ENCODE data around the gene CERS2. TPM values are rescaled to one million over a fixed set of nuclear protein-coding genes. Genes with fewer than 3 reads are reported as not detected.
A peak's percentile ranks its signal among the peaks of the same experiment; 100 is the strongest.
"Not testable (repeated sequence)": the region's sequence is repeated elsewhere in the genome, so short reads cannot be mapped to it uniquely, and the experiment has no call there.

Gene CERS2
- total and polyA plus RNA-seq, 4 donors = 106 to 141 (median 136) TPM

DNA sequence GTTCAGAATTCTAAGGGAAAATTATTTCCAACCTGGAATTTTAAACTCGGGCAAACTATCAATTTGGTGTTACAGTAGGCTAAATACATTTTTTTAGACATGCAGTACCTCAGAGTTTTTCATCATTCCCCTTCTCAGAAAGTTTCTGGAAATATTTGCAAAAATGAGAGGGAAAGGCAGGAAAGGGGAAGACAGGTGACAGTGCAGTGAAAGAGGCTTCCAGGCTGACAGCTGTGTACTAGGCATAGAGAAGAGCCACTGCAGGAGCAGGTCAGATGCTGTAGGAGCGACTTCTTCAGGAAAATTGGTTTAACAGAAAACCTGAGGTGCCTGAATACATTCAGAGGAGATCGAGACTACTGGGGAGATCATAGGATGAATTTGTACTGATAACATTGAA lies 19.9 kb downstream of the CERS2 start:
- no peak for ATAC-seq (ENCODE audit: low FRiP score)
- DNase-seq = no peak
- Histone ChIP-seq H3K4me1 (ENCODE audit: control insufficient read depth in 1 of 2, insufficient read depth in 2 of 2, low read length in 2 of 2) (no peaks in the 10 kb centered on the region), H3K9me3 (ENCODE audit: control insufficient read depth, low read length) (no peaks in the 10 kb centered on the region), H3K27ac (ENCODE audit: low read depth in 1 of 2, low read length in 2 of 2) (no peak overlapping the region), H3K27me3 (ENCODE audit: control insufficient read depth in 1 of 2, insufficient read depth in 2 of 2, low read length in 1 of 2) (no peaks in the 10 kb centered on the region), H3K36me3 (ENCODE audit: control insufficient read depth in 1 of 2, insufficient read depth in 2 of 2, low read length in 1 of 2) (peaks cover 4 to 12% of the 10 kb centered on the region in 2 donors), H3K4me3 (ENCODE audit: low read length in 2 of 2) (no peak overlapping the region)
- intact Hi-C loops (cut with DNase I) = no loop called here
- 93% methylated on average over 3 of the region's 3 CpGs for WGBS, 2 donors

GRCh38 chr1:150944856-150945255 lies 29.8 kb downstream of the CERS2 start:
- Histone ChIP-seq H3K27ac (ENCODE audit: low read depth in 1 of 2, low read length in 2 of 2) (no peak overlapping the region), H3K4me1 (ENCODE audit: control insufficient read depth in 1 of 2, insufficient read depth in 2 of 2, low read length in 2 of 2) (no peaks in the 10 kb centered on the region), H3K36me3 (ENCODE audit: control insufficient read depth in 1 of 2, insufficient read depth in 2 of 2, low read length in 1 of 2) (peaks cover 9 to 13% of the 10 kb centered on the region in 2 donors), H3K4me3 (ENCODE audit: low read length in 2 of 2) (no peak overlapping the region), H3K9me3 (ENCODE audit: control insufficient read depth, low read length) (no peaks in the 10 kb centered on the region), H3K27me3 (ENCODE audit: control insufficient read depth in 1 of 2, insufficient read depth in 2 of 2, low read length in 1 of 2) (no peaks in the 10 kb centered on the region)
- WGBS, 2 donors = 70 to 86% methylated on average over 5 of the region's 5 CpGs
- no peak for ATAC-seq (ENCODE audit: low FRiP score)
- no peak for DNase-seq
- intact Hi-C loops (cut with DNase I) = no loop called here

DNA sequence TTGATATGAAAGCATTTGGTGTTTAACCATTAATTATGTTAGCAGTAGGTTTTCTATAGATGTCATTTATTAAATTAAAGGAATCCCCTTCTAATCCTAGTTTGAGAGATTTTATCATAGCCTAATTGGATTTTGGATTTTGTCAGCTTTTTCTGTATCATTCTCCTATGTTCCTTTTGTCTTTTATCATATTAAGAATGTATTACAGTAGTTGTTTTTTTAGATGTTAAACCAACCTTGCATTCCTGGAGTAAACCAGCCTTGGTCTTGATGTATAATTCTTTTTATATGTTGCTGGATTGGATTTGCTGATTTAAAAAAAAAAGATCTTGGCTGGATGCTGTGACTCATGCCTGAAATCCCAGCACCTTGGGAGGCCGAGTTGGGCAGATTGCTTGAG lies 42.9 kb downstream of the CERS2 start:
- ATAC-seq (ENCODE audit: low FRiP score) (no peak), DNase-seq (no peak)
- no peaks in the 10 kb centered on the region for H3K4me1 ChIP-seq (ENCODE audit: control insufficient read depth in 1 of 2, insufficient read depth in 2 of 2, low read length in 2 of 2)
- H3K27me3 ChIP-seq (ENCODE audit: control insufficient read depth in 1 of 2, insufficient read depth in 2 of 2, low read length in 1 of 2) = no peaks in the 10 kb centered on the region
- no peak overlapping the region for H3K4me3 ChIP-seq (ENCODE audit: low read length in 2 of 2)
- 93 to 96% methylated on average over 1 of the region's 1 CpG for WGBS, 2 donors
- no peaks in the 10 kb centered on the region for H3K9me3 ChIP-seq (ENCODE audit: control insufficient read depth, low read length)
- intact Hi-C loops (cut with DNase I) = no loop called here
- peaks cover 0 to 5% of the 10 kb centered on the region in 2 donors for H3K36me3 ChIP-seq (ENCODE audit: control insufficient read depth in 1 of 2, insufficient read depth in 2 of 2, low read length in 1 of 2)
- no peak overlapping the region for H3K27ac ChIP-seq (ENCODE audit: low read depth in 1 of 2, low read length in 2 of 2)

DNA sequence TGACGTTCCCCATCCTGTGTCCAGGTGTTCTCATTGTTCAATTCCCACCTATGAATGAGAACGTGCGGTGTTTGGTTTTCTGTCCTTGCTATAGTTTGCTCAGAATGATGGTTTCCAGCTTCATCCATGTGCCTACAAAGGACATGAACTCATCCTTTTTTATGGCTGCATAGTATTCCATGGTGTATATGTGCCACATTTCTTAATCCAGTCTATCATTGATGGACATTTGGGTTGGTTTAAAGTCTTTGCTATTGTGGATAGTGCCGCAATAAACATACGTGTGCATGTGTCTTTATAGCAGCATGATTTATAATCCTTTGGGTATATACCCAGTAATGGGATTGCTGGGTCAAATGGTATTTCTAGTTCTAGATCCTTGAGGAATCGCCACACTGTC lies 45.9 kb downstream of the CERS2 start:
- not testable (repeated sequence) for H3K4me3 ChIP-seq (ENCODE audit: low read length in 2 of 2); H3K27me3 ChIP-seq (ENCODE audit: control insufficient read depth in 1 of 2, insufficient read depth in 2 of 2, low read length in 1 of 2); DNase-seq; ATAC-seq (ENCODE audit: low FRiP score); H3K4me1 ChIP-seq (ENCODE audit: control insufficient read depth in 1 of 2, insufficient read depth in 2 of 2, low read length in 2 of 2); H3K9me3 ChIP-seq (ENCODE audit: control insufficient read depth, low read length); H3K27ac ChIP-seq (ENCODE audit: low read depth in 1 of 2, low read length in 2 of 2); H3K36me3 ChIP-seq (ENCODE audit: control insufficient read depth in 1 of 2, insufficient read depth in 2 of 2, low read length in 1 of 2)
- 92 to 97% methylated on average over 6 of the region's 6 CpGs for WGBS, 2 donors
- intact Hi-C loops (cut with DNase I) = loop anchor here (5.0 kb wide), 2 partner anchors 49 to 51 kb away; partner anchors contain the start of gene ARNT (in 1 of the 2)

- H3K9me3 ChIP-seq (ENCODE audit: control insufficient read depth, low read length) = no peaks in the 10 kb centered on the region
- H3K27ac ChIP-seq (ENCODE audit: low read depth in 1 of 2, low read length in 2 of 2) = no peak overlapping the region
- peaks cover 0 to 5% of the 10 kb centered on the region in 2 donors for H3K36me3 ChIP-seq (ENCODE audit: control insufficient read depth in 1 of 2, insufficient read depth in 2 of 2, low read length in 1 of 2)
- H3K4me3 ChIP-seq (ENCODE audit: low read length in 2 of 2) = no peak overlapping the region
- no peak for DNase-seq
- intact Hi-C loops (cut with DNase I) = loop anchor here (5.0 kb wide), 2 partner anchors 49 to 51 kb away; partner anchors contain the start of gene ARNT (in 1 of the 2)
- no peaks in the 10 kb centered on the region for H3K27me3 ChIP-seq (ENCODE audit: control insufficient read depth in 1 of 2, insufficient read depth in 2 of 2, low read length in 1 of 2)
- H3K4me1 ChIP-seq (ENCODE audit: control insufficient read depth in 1 of 2, insufficient read depth in 2 of 2, low read length in 2 of 2) = no peaks in the 10 kb centered on the region
- no peak for ATAC-seq (ENCODE audit: low FRiP score)
- 94 to 98% methylated on average over 3 of the region's 3 CpGs for WGBS, 2 donors
These were observed 46.3 kb downstream of the CERS2 start for GRCh38 chr1:150928286-150928685.

DNA sequence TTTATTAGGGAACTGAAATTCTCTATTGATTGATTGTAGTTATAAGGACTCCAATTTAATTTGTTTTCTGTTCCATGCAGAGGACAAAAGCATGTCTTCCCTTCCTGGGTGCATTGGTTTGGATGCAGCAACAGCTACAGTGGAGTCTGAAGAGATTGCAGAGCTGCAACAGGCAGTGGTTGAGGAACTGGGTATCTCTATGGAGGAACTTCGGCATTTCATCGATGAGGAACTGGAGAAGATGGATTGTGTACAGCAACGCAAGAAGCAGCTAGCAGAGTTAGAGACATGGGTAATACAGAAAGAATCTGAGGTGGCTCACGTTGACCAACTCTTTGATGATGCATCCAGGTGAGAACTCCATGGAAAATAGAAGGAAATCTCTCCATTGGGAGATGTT lies 47.0 kb downstream of the CERS2 start:
- Histone ChIP-seq H3K4me3 (ENCODE audit: low read length in 2 of 2) (no peak overlapping the region), H3K27me3 (ENCODE audit: control insufficient read depth in 1 of 2, insufficient read depth in 2 of 2, low read length in 1 of 2) (no peaks in the 10 kb centered on the region), H3K27ac (ENCODE audit: low read depth in 1 of 2, low read length in 2 of 2) (no peak overlapping the region), H3K4me1 (ENCODE audit: control insufficient read depth in 1 of 2, insufficient read depth in 2 of 2, low read length in 2 of 2) (no peaks in the 10 kb centered on the region), H3K36me3 (ENCODE audit: control insufficient read depth in 1 of 2, insufficient read depth in 2 of 2, low read length in 1 of 2) (peaks cover 0 to 5% of the 10 kb centered on the region in 2 donors), H3K9me3 (ENCODE audit: control insufficient read depth, low read length) (no peaks in the 10 kb centered on the region)
- ATAC-seq (ENCODE audit: low FRiP score) (no peak), DNase-seq (no peak)
- intact Hi-C loops (cut with DNase I) = loop anchor here (5.0 kb wide), 2 partner anchors 50 kb away; partner anchors contain the start of gene ARNT (in 1 of the 2)
- WGBS, 2 donors = 94 to 95% methylated on average over 4 of the region's 4 CpGs

- no peaks in the 10 kb centered on the region for H3K4me1 ChIP-seq (ENCODE audit: control insufficient read depth in 1 of 2, insufficient read depth in 2 of 2, low read length in 2 of 2)
- intact Hi-C loops (cut with DNase I) = loop anchor here (5.0 kb wide), 2 partner anchors 49 to 51 kb away; partner anchors contain the start of gene ARNT (in 1 of the 2)
- no peaks in the 10 kb centered on the region for H3K27me3 ChIP-seq (ENCODE audit: control insufficient read depth in 1 of 2, insufficient read depth in 2 of 2, low read length in 1 of 2)
- peak within 1 kb of the TSS in 1 of 2 donors; percentile 74 for H3K27ac ChIP-seq (ENCODE audit: low read depth in 1 of 2, low read length in 2 of 2)
- peak within 1 kb of the TSS; percentile 96 to 98 for H3K4me3 ChIP-seq (ENCODE audit: low read length in 2 of 2)
- peaks cover 0 to 5% of the 10 kb centered on the region in 2 donors for H3K36me3 ChIP-seq (ENCODE audit: control insufficient read depth in 1 of 2, insufficient read depth in 2 of 2, low read length in 1 of 2)
- H3K9me3 ChIP-seq (ENCODE audit: control insufficient read depth, low read length) = no peaks in the 10 kb centered on the region
- 0% methylated on average over 39 of the region's 39 CpGs for WGBS, 2 donors
- ATAC-seq (ENCODE audit: low FRiP score) (peak; percentile 98), DNase-seq (peak; percentile 97)
These were observed 48.4 kb downstream of the CERS2 start, which contains the start of gene SETDB1 for GRCh38 chr1:150926097-150926741. TSS of gene SETDB1 (plus strand) at chr1:150926363. CDS start at chr1:150927715, 1,352 bp downstream.

- 53 to 80% methylated on average over 23 of the region's 23 CpGs for WGBS, 2 donors
- DNase-seq (peak in 1 of 2 donors; percentile 54), ATAC-seq (ENCODE audit: low FRiP score) (no peak)
- Histone ChIP-seq H3K4me1 (ENCODE audit: control insufficient read depth in 1 of 2, insufficient read depth in 2 of 2, low read length in 2 of 2) (no peaks in the 10 kb centered on the region), H3K9me3 (ENCODE audit: control insufficient read depth, low read length) (no peaks in the 10 kb centered on the region), H3K4me3 (ENCODE audit: low read length in 2 of 2) (no peak overlapping the region), H3K36me3 (ENCODE audit: control insufficient read depth in 1 of 2, insufficient read depth in 2 of 2, low read length in 1 of 2) (peaks cover 0 to 2% of the 10 kb centered on the region in 2 donors), H3K27me3 (ENCODE audit: control insufficient read depth in 1 of 2, insufficient read depth in 2 of 2, low read length in 1 of 2) (no peaks in the 10 kb centered on the region), H3K27ac (ENCODE audit: low read depth in 1 of 2, low read length in 2 of 2) (no peak overlapping the region)
- intact Hi-C loops (cut with DNase I) = loop anchor here (5.0 kb wide), 2 partner anchors 48 to 52 kb away; partner anchors contain the start of gene ARNT (in 1 of the 2)
These were observed 49.6 kb downstream of the CERS2 start for GRCh38 chr1:150925080-150925479.

- intact Hi-C loops (cut with DNase I) = no loop called here
- DNase-seq = peak in 1 of 2 donors; percentile 67
These were observed 52.1 kb downstream of the CERS2 start for GRCh38 chr1:150922519-150922975.

More at GRCh38 chr1:150922519-150922975, 52.1 kb downstream of the CERS2 start:
- H3K27me3 ChIP-seq (ENCODE audit: control insufficient read depth in 1 of 2, insufficient read depth in 2 of 2, low read length in 1 of 2) = no peaks in the 10 kb centered on the region
- H3K4me1 ChIP-seq (ENCODE audit: control insufficient read depth in 1 of 2, insufficient read depth in 2 of 2, low read length in 2 of 2) = no peaks in the 10 kb centered on the region
- H3K4me3 ChIP-seq (ENCODE audit: low read length in 2 of 2) = no peak overlapping the region
- WGBS, 2 donors = 51 to 55% methylated on average over 2 of the region's 2 CpGs
- no peaks in the 10 kb centered on the region for H3K9me3 ChIP-seq (ENCODE audit: control insufficient read depth, low read length)
- no peak for ATAC-seq (ENCODE audit: low FRiP score)
- H3K27ac ChIP-seq (ENCODE audit: low read depth in 1 of 2, low read length in 2 of 2) = no peak overlapping the region
- H3K36me3 ChIP-seq (ENCODE audit: control insufficient read depth in 1 of 2, insufficient read depth in 2 of 2, low read length in 1 of 2) = peaks cover 0 to under 1% of the 10 kb centered on the region in 2 donors

Data from aorta (tissue), 5 donors.